NCI-H2196 (cell line): ENCODE measurements around the gene SHMT1.

Experiments used
- DNase-seq: peaks from one replicate; lab custom pipeline; 2025; ENCODE audit not compliant: unreplicated experiment; lab: John Stamatoyannopoulos, UW

SHMT1 gene

GRCh38 chr17:18291718-18292540 lies 71.4 kb downstream of the SHMT1 start:
- no peak for DNase-seq

GRCh38 chr17:18285296-18285695 lies 78.1 kb downstream of the SHMT1 start:
- DNase-seq, result no peak

- no peak for DNase-seq
Observed at GRCh38 chr17:18281788-18282187, 81.6 kb downstream of the SHMT1 start.

GRCh38 chr17:18280766-18281371 lies 82.5 kb downstream of the SHMT1 start:
- no peak for DNase-seq

- no peak for DNase-seq
Observed at GRCh38 chr17:18280249-18280648, 83.1 kb downstream of the SHMT1 start.

- DNase-seq, result no peak
Observed at GRCh38 chr17:18278867-18279266, 84.5 kb downstream of the SHMT1 start.
